ENCODE results near the gene ESRRB.

DNA sequence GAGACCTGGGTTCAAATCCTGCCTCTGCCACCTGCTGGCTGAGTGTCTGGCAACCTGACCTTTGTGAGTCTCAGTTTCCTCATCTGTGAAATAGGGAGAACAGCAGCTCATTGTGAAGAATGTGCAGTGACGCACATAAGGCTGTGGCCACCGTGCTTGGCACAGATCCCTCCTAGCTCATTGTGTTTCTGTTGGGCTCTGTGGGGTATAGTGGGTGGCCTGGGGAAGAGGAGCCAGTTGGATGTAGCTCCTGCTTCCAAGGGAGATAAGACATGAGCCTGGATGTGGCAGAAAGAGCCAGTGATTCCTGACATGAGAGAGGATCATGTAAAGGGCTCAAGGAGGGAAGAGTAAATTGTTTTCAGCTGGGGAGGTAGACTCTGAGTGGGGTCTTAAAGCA, 120.0 kb downstream of the ESRRB start:
- TF ChIP-seq, protein P1, sequence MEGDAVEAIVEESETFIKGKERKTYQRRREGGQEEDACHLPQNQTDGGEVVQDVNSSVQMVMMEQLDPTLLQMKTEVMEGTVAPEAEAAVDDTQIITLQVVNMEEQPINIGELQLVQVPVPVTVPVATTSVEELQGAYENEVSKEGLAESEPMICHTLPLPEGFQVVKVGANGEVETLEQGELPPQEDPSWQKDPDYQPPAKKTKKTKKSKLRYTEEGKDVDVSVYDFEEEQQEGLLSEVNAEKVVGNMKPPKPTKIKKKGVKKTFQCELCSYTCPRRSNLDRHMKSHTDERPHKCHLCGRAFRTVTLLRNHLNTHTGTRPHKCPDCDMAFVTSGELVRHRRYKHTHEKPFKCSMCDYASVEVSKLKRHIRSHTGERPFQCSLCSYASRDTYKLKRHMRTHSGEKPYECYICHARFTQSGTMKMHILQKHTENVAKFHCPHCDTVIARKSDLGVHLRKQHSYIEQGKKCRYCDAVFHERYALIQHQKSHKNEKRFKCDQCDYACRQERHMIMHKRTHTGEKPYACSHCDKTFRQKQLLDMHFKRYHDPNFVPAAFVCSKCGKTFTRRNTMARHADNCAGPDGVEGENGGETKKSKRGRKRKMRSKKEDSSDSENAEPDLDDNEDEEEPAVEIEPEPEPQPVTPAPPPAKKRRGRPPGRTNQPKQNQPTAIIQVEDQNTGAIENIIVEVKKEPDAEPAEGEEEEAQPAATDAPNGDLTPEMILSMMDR (tag by site-specific recombination; IDR thresholded peaks at IDR 0.05) = no peak
- TF ChIP-seq ZNF610 (tag by site-specific recombination; IDR thresholded peaks at IDR 0.05; ENCODE audit: borderline replicate concordance) = no peak
